ENCODE data around the gene QKI. TPM values are rescaled to one million over a fixed set of nuclear protein-coding genes. Genes with fewer than 3 reads are reported as not detected.

The QKI gene
- total and polyA plus RNA-seq, 2 donors (not counting 3 experiments of a cell fraction or from before 2014, with no cell fraction given): 178 to 232 TPM

- TF ChIP-seq MYC (IDR thresholded peaks at IDR 0.05; ENCODE audit: low read depth, low read length): no peak
- no peak for TF ChIP-seq POLR2A (IDR thresholded peaks at IDR 0.05; ENCODE audit: low read depth, low read length)
- TF ChIP-seq, protein P1, sequence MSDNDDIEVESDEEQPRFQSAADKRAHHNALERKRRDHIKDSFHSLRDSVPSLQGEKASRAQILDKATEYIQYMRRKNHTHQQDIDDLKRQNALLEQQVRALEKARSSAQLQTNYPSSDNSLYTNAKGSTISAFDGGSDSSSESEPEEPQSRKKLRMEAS (IDR thresholded peaks at IDR 0.05; ENCODE audit: insufficient read depth, insufficient read length): no peak
- no peak for TF ChIP-seq JUN (IDR thresholded peaks at IDR 0.05; ENCODE audit: borderline replicate concordance, insufficient read depth, insufficient read length, low read depth)
- no peak for TF ChIP-seq FOS (IDR thresholded peaks at IDR 0.05; ENCODE audit: borderline replicate concordance, insufficient read depth, low read length)
- no peak for TF ChIP-seq POLR2AphosphoS5 (IDR thresholded peaks at IDR 0.05; ENCODE audit: insufficient read depth, low read depth, low read length)
- no peak for TF ChIP-seq EZH2 (IDR thresholded peaks at IDR 0.05; ENCODE audit: borderline replicate concordance, low read depth, low read length, severe bottlenecking)
- no peak for TF ChIP-seq GATA2 (IDR thresholded peaks at IDR 0.05; ENCODE audit: insufficient read depth, insufficient read length, low read depth, low read length)
- no peak for TF ChIP-seq CTCF (IDR thresholded peaks at IDR 0.05; ENCODE audit: extremely low read depth in 1 of 2, insufficient read depth in 1 of 2, low read depth in 1 of 2, low read length in 2 of 2)
- FAIRE-seq (no peak), DNase-seq (ENCODE audit: low read depth, low spot score) (no peak)
- intact Hi-C loops (cut with micrococcal nuclease): no loop called here
- no peak overlapping the region for H3K4me2 ChIP-seq (ENCODE audit: insufficient read depth, low read length)
- ChIA-PET POLR2A (no interaction called here), CTCF (interaction anchor here (0.6 kb wide), 1 partner anchor 9 kb away, joined by 3 read pairs; no protein-coding TSS in a partner anchor)
- H3K79me2 ChIP-seq (ENCODE audit: control insufficient read depth, insufficient read depth, low read length): peaks cover 84% of the 10 kb centered on the region
- no peaks in the 10 kb centered on the region for H3K4me1 ChIP-seq (ENCODE audit: control insufficient read depth, extremely low read depth, insufficient read depth, low read length)
- H4K20me1 ChIP-seq (replicated peaks; ENCODE audit: control insufficient read depth, extremely low read depth, insufficient read depth, low read length): peaks cover 15% of the 10 kb centered on the region
- H3K9me1 ChIP-seq (replicated peaks; ENCODE audit: control insufficient read depth, extremely low read depth, insufficient read depth, low read length): no peaks in the 10 kb centered on the region
- no peak overlapping the region for H3K27ac ChIP-seq (ENCODE audit: insufficient read depth, low read depth, low read length)
- peaks cover 2% of the 10 kb centered on the region in 2 experiments for H3K36me3 ChIP-seq (ENCODE audit: control insufficient read depth in 2 of 2, extremely low read depth in 1 of 2, insufficient read depth in 2 of 2, low read length in 2 of 2)
- no peak overlapping the region for H3K4me3 ChIP-seq (replicated peaks in 1 of 3; ENCODE audit: insufficient read depth in 1 of 3, low read depth in 1 of 3, low read length in 3 of 3)
- no TSS peak for BruUV-seq (replicated peaks)
- dilution Hi-C loops (cut with MboI; ENCODE audit: extremely low pct_ligation_motif_present, low sequenced_read_pairs): no loop called here
- H3K9me3 ChIP-seq (replicated peaks; ENCODE audit: control insufficient read depth, insufficient read depth, low read length): no peaks in the 10 kb centered on the region
- H3K27me3 ChIP-seq (ENCODE audit: control insufficient read depth in 2 of 2, insufficient read depth in 2 of 2, low read length in 2 of 2): no peaks in the 10 kb centered on the region
- H2AFZ ChIP-seq (ENCODE audit: low read depth, low read length): no peak overlapping the region
- H3K9ac ChIP-seq (replicated peaks; ENCODE audit: extremely low read depth, insufficient read depth, low read length): no peak overlapping the region
These were observed 130.9 kb downstream of the QKI start for GRCh38 chr6:163545370-163545769.

Measured in endothelial cell of umbilical vein (primary cell).